Pancreas (tissue), 10 donors: ENCODE data around the gene GAL3ST3. TPM values are rescaled to one million over a fixed set of nuclear protein-coding genes. Genes with fewer than 3 reads are reported as not detected.

ENCODE experiments used
- ATAC-seq, 4 donors: fragments of 200-7000 bp; cut with Tn5 transposase; one replicate each; pipeline versions ENCODE4 v1.8.0 to v1.9.1; 2020; ENCODE audit warnings: mild to moderate bottlenecking in 4 of 4, moderate library complexity in 4 of 4
- DNase-seq, 6 donors: peaks; one replicate each; pipeline ENCODE4 v3.0.0-alpha.2; 2020
- FAIRE-seq: peaks from 2 replicates; lab custom pipeline; 2012; peaks lifted over from hg19 to GRCh38; lab: Jason Lieb, UNC
- H3K27ac ChIP-seq, 4 donors: fragments of 200-600 bp; sonication (generic); 1 replicate in 3 of 4; 2 replicates in 1 of 4; pipeline versions ENCODE4 v1.5.0 to v1.8.0; 2020
- H3K27me3 ChIP-seq, 4 donors: fragments of 200-600 bp; one replicate each; pipeline ENCODE4 v1.8.0; 2021
- H3K36me3 ChIP-seq, 3 donors: fragments of 200-600 bp; sonication (generic) in 1 of 3; one replicate each; pipeline versions ENCODE4 v1.5.0 to v1.8.0; 2020 to 2021
- H3K4me1 ChIP-seq, 3 donors: fragments of 200-600 bp; one replicate each; pipeline ENCODE4 v1.8.0; 2021
- H3K4me3 ChIP-seq, 4 donors: fragments of 200-600 bp; sonication (generic) in 2 of 4; one replicate each; pipeline versions ENCODE4 v1.5.0 to v1.8.0; 2020 to 2021
- H3K9me3 ChIP-seq, 4 donors: fragments of 200-600 bp; one replicate each; pipeline ENCODE4 v1.8.0; 2021
- WGBS, 2 donors: extraction: QIAGEN DNeasy Blood & Tissue Kit; methylation state at CpG; one replicate each; pipeline ENCODE4 v1.1.7; 2013; 5-methylcytosine and 5-hydroxymethylcytosine counted together
- intact Hi-C, 3 donors: fragments of 100-400 bp; cut with DNase I; formaldehyde crosslinking; loops; one replicate each; pipeline versions ENCODE4 v1.11.1 to v1.14.2; 2022
- polyA plus RNA-seq, 2 donors: library from polyadenylated mRNA; stranded (reverse); fragments of 200-250 nt; gene quantifications; one replicate each; pipeline ENCODE4 v1.2.3, GENCODE V29; 2013
- total RNA-seq, 6 donors: library from RNA; stranded (reverse); fragmentation: NEBNext Ultra II Directional in 4 of 6; extraction: Animal tissue kit (Norgen Biotek cat#: 25700) in 4 of 6; gene quantifications; one replicate each; pipeline versions ENCODE4 v1.2.1 to v1.2.4, GENCODE V29; 2021 to 2023
- TF ChIP-seq, protein P1 (sequence below), 4 donors: fragments of 200-600 bp; sonication (generic) in 3 of 4; IDR thresholded peaks; one replicate each; pipeline versions ENCODE4 v1.5.0 to v1.8.0; 2021; ENCODE audit warnings: antibody characterized with exemption in 4 of 4
- donor health status: healthy with polysubstance abuse.
- donor health status: DM: no; HTN: no; CAD: no; lungs with moderate emphysema.
- donor health status: DM: no; HTN: no; CAD: no.
- donor health status: control.
- donor health status: control.
- donor health status: Bipolar disorder and iron deficiency.
- donor health status: DM: yes; HTN: yes; CAD: no.
- donor health status: DM: no; HTN: no; CAD: no.
- donor health status: DM: no; HTN: no; CAD: no.
- donor health status: DM: yes; HTN: yes; CAD: no.

The GAL3ST3 gene
- total and polyA plus RNA-seq, 8 donors = 0.20 to 1.8 (median 0.43) TPM; not detected in 1

DNA sequence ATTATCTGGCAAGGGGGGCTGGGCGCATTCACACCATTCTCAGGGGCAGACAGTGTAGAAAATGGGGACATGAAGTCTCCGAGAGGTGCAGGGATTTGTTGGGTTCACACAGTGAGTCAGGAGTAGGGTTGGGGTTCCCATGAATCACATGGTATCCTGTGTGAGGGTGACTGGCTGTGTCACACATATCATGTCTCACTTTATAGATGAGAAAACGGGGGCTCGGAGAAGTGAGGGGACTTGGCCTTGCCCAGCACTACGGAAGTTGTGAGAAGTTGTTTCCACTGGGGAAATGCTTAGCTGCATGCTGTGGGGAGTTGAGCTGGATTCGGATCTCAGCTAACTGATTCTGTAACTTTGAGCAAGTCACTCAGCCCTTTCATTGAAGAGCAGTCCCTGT is 4.2 kb downstream of the GAL3ST3 start:
- no peak overlapping the region for H3K27ac ChIP-seq
- H3K4me1 ChIP-seq = no peaks in the 10 kb centered on the region
- H3K36me3 ChIP-seq = no peaks in the 10 kb centered on the region
- FAIRE-seq = no peak
- H3K4me3 ChIP-seq = no peak overlapping the region
- H3K9me3 ChIP-seq = no peaks in the 10 kb centered on the region
- TF ChIP-seq, protein P1, sequence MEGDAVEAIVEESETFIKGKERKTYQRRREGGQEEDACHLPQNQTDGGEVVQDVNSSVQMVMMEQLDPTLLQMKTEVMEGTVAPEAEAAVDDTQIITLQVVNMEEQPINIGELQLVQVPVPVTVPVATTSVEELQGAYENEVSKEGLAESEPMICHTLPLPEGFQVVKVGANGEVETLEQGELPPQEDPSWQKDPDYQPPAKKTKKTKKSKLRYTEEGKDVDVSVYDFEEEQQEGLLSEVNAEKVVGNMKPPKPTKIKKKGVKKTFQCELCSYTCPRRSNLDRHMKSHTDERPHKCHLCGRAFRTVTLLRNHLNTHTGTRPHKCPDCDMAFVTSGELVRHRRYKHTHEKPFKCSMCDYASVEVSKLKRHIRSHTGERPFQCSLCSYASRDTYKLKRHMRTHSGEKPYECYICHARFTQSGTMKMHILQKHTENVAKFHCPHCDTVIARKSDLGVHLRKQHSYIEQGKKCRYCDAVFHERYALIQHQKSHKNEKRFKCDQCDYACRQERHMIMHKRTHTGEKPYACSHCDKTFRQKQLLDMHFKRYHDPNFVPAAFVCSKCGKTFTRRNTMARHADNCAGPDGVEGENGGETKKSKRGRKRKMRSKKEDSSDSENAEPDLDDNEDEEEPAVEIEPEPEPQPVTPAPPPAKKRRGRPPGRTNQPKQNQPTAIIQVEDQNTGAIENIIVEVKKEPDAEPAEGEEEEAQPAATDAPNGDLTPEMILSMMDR (IDR thresholded peaks at IDR 0.05) = no peak
- no peak for DNase-seq
- no peaks in the 10 kb centered on the region for H3K27me3 ChIP-seq
- WGBS, 2 donors = 35 to 38% methylated on average over 6 of the region's 6 CpGs
- peak in 1 of 4 donors; percentile 7 for ATAC-seq
- intact Hi-C loops = no loop called here

DNA sequence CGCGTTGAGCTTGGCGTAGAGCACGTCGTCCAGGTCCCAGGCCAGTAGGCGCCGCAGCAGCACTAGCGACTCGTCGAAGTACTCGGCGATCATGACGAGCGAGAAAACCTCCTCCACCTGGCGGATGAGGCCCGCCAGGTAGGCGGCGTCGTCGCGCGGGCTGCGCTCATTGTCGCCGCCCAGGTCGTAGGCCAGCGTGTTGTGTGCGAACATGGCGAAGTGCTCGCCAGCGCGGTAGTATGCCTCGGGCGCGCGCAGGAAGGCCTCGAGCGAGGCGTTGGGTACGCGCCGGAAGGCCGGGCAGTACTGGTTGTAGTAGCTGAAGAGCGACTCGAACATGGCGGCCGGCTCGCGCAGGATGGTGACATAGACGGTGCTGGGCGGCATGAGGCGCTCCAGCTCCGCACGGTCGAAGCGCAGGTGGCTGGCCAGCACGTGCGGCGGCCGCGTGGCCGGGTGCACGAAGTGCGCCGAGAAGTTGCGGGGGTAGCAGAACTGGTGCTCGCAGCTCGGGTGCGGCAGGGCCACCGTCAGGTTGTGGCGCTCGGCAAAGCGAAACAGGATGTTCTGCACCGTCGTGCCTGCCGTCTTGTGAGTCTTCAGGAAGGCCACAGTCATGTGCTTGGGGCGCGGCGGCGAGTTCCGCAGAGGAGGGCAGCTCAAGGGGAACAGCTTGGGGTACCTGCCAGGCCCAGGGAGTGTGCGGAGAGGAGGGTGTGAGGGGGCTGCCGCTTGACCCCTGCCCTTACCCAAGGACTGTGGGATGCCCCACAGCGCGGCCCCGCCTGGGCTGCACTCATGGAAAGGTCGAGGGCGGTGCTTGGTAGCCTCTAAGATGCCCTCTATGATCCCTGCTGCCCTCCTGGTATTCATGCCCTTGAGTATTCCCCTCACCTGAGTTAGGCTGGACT is 5.7 kb downstream of the GAL3ST3 start:
- FAIRE-seq (no peak), DNase-seq (peak in 1 of 6 donors; percentile 55)
- 93 to 95% methylated on average over 88 of the region's 88 CpGs for WGBS, 2 donors

DNA sequence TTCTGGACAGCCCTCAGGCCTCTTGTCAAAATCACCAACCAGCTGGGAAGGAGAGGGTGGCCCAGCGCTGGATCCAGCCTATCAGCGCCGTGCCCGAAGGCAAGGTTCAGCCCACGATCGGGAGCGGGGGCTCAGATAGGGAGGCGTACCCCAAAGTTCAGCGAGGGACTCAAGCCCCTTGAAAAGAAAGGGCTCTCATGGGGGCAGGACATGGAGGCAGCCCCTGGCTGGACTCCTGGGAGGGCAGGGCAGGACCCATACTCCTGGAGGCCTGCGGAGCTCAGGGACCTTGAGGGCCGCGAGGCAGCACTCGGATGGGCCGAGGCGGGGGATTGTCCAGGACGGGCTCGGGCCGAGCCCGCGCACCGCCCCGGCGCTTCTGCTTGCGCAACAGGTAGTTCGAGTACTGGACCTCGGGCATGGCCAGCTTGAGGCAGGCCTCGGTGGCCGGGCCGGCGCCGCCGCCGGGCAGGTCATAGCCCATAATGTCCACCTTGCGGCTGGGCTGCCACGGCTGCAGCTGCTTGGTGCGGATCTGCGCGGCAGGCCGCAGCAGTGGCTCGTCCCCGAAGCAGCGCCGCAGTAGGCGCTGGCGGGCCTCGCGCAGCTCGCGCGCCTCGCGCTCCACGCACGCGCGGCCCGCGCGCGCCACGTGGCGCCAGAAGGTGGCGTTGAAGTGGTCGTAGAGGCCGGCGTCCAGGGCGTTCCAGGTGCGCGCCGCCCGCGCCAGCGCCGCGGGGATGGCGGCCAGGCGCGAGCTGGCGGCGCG is 6.5 kb downstream of the GAL3ST3 start:
- Histone ChIP-seq H3K4me3 (no peak overlapping the region), H3K27ac (no peak overlapping the region), H3K36me3 (no peaks in the 10 kb centered on the region), H3K27me3 (no peaks in the 10 kb centered on the region), H3K4me1 (no peaks in the 10 kb centered on the region), H3K9me3 (no peaks in the 10 kb centered on the region)
- TF ChIP-seq, protein P1 (IDR thresholded peaks at IDR 0.05) = no peak
- intact Hi-C loops = no loop called here
- WGBS, 2 donors = 93 to 94% methylated on average over 79 to 81 of the region's 81 CpGs
- FAIRE-seq (no peak), ATAC-seq (no peak), DNase-seq (no peak)

More for the DNA sequence above, 5.7 kb downstream of the GAL3ST3 start:
- TF ChIP-seq, protein P1 (IDR thresholded peaks at IDR 0.05) = no peak
- H3K27ac ChIP-seq = no peak overlapping the region
- no peaks in the 10 kb centered on the region for H3K4me1 ChIP-seq
- no peaks in the 10 kb centered on the region for H3K9me3 ChIP-seq
- H3K27me3 ChIP-seq = no peaks in the 10 kb centered on the region
- no peak for ATAC-seq
- intact Hi-C loops = no loop called here
- no peaks in the 10 kb centered on the region for H3K36me3 ChIP-seq
- H3K4me3 ChIP-seq = no peak overlapping the region

DNA sequence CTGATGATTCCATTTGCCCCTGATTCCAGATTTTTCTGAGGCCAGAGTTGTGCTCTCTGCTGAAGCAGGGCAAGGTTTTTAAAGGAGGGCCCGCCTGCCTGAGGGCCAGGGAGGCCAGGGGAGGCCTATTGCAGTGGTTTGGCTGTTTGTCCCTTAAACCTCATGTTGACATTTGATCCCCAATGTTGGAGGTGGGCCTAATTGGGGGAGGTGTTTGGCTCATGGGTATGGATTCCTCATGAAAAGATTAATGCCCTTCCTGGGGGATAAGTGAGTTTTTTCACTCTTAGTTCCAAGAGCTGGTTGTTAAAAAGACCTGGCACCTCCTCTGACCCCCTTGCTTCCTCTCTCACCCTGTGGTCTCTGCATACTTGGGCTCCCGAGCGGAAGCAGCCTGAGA is 9.2 kb downstream of the GAL3ST3 start:
- no peak overlapping the region for H3K4me3 ChIP-seq
- peak in 3 of 4 donors; percentile 33 to 72 (median 43) for ATAC-seq
- intact Hi-C loops = no loop called here
- WGBS, 2 donors = 50 to 57% methylated on average over 3 of the region's 3 CpGs
- H3K4me1 ChIP-seq = no peaks in the 10 kb centered on the region
- no peaks in the 10 kb centered on the region for H3K9me3 ChIP-seq
- peak overlapping the region in 2 of 4 donors; percentile 22 to 38 for H3K27ac ChIP-seq
- no peaks in the 10 kb centered on the region for H3K36me3 ChIP-seq
- TF ChIP-seq, protein P1 (IDR thresholded peaks at IDR 0.05) = no peak
- peak in 1 of 6 donors; percentile 42 for DNase-seq
- no peak for FAIRE-seq
- no peaks in the 10 kb centered on the region for H3K27me3 ChIP-seq
